Activated CD8-positive, alpha-beta memory T cell treated with anti-CD3 and anti-CD28 coated beads, Interleukin-2, amount 10 ng/mL, durations not matched to agents 7 days and 5 days (primary cell): Measurements from ENCODE around the gene RNPEPL1. TPM values are rescaled to one million over a fixed set of nuclear protein-coding genes. Genes with fewer than 3 reads are reported as not detected.
"Not testable (repeated sequence)": the region's sequence is repeated elsewhere in the genome, so short reads cannot be mapped to it uniquely, and the experiment has no call there.

Source experiments
- ATAC-seq: fragments of 150-1000 bp; cut with Tn5 transposase; one replicate; pipeline ENCODE4 v1.10.0; 2021; ENCODE audit warnings: moderate library complexity
- CTCF ChIA-PET: fragments of 350-600 bp; sonication (Branson Sonifier 250); formaldehyde crosslinking; loops from one replicate; lab custom pipeline; 2021; ENCODE audit warnings: antibody characterized with exemption; lab: Charles Lee
- DNase-seq: peaks from one replicate; pipeline ENCODE4 v3.0.0-alpha.2; 2020
- H3K27ac Mint-ChIP-seq: one replicate; pipeline ENCODE4 v1.8.0; 2021; ENCODE audit warnings: mild to moderate bottlenecking, mixed read lengths
- H3K27me3 Mint-ChIP-seq: one replicate; pipeline ENCODE4 v1.8.0; 2021; ENCODE audit warnings: mixed read lengths
- H3K36me3 Mint-ChIP-seq: one replicate; pipeline ENCODE4 v1.8.0; 2021; ENCODE audit warnings: mild to moderate bottlenecking, mixed read lengths
- H3K4me1 Mint-ChIP-seq: one replicate; pipeline ENCODE4 v1.8.0; 2021; ENCODE audit warnings: mixed read lengths
- H3K4me3 Mint-ChIP-seq: one replicate; pipeline ENCODE4 v1.8.0; 2021; ENCODE audit warnings: mild to moderate bottlenecking, moderate library complexity, mixed read lengths
- H3K9me3 Mint-ChIP-seq: one replicate; pipeline ENCODE4 v1.8.0; 2022; ENCODE audit warnings: low read depth, mixed read lengths
- total RNA-seq, 2 experiments: library from RNA; stranded (reverse); gene quantifications; one replicate each; pipeline ENCODE4 v1.2.3, GENCODE V29; 2021

The RNPEPL1 gene
- total RNA-seq, 2 experiments from 2014 or later, result 101 to 152 TPM

DNA sequence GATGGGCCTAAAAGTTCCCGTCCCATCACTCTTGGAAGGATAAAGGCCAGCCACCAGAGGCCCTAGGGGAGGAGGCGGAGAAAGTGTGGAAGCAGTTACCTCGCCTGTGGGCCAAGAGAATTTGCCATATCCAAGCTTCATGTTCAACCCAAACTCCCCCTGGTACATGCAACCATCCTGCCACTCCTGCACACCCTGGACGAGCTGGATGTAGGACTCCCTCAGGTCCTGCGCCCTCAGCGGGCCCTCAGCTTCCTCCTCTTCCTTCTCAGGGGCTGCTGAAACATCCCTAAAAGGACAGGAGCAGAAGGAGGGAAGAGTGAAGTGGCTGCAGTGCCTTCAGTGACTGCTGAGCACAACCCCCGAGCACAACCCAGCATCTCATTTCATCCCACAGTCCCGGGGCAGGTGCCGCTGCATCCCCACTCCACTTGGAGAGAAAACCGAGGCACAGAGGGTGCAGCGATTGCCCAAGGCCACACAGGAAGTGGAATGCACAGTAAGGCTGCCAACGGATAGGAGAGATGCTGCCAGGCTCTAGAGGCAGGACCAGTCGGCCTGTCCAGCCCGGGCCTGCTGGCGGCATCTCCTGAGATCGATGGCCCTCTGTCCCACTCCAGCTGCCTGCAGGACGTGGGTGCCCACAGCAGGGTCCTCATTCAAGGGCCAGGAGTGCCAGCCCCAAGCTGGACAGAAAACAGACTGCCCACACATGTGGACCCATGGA lies 13.4 kb upstream of the RNPEPL1 start:
- no peak overlapping the region for H3K27ac Mint-ChIP-seq
- peaks cover 7% of the 10 kb centered on the region for H3K9me3 Mint-ChIP-seq
- ATAC-seq (no peak), DNase-seq (no peak)
- H3K4me3 Mint-ChIP-seq, result no peak overlapping the region
- peaks cover 38% of the 10 kb centered on the region for H3K36me3 Mint-ChIP-seq
- H3K27me3 Mint-ChIP-seq, result no peaks in the 10 kb centered on the region
- CTCF ChIA-PET, result interaction anchor here (0.8 kb wide), 1 partner anchor 41 kb away, joined by 3 read pairs; no protein-coding TSS in a partner anchor
- peaks cover 31% of the 10 kb centered on the region for H3K4me1 Mint-ChIP-seq

DNA sequence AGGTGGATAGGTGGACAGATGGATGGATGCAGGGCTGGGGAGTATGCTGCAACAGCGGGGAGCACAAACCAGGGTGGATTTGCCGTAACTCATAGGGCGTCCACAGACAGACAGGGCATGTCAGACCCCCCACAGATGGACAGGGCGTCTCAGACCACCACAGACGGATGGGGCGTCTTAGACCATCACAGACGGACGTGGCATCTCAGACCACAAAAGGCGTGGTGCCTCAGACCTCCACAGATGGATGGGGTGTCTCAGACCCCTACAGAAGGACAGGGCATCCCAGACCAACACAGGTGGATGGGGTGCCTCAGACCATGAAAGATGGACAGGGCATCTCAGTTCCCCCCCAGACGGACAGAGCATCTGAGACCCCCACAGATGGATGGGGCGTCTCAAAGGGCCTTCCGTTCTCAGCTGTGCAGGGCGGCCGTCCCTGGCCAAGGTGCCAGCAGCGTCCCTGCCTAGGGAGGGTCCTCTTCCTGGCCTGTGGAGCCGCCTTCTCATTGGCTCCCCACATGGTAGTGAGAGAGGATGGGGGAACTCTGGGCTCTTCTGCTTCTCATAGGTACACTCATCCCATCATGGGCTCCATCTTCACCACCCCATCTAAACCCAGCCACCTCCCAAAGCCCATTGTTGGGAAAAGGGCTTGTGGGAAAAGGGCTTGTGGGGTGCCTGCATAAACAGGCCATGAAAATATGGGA lies 12.6 kb upstream of the RNPEPL1 start:
- CTCF ChIA-PET, result interaction anchor here (1.9 kb wide), 1 partner anchor 10 kb away, joined by 9 read pairs; no protein-coding TSS in a partner anchor
- Mint-ChIP-seq H3K4me1 (peaks cover 32% of the 10 kb centered on the region), H3K27ac (no peak overlapping the region), H3K9me3 (peaks cover 6% of the 10 kb centered on the region), H3K36me3 (peaks cover 35% of the 10 kb centered on the region), H3K4me3 (no peak overlapping the region), H3K27me3 (no peaks in the 10 kb centered on the region)
- DNase-seq (no peak), ATAC-seq (no peak)

DNA sequence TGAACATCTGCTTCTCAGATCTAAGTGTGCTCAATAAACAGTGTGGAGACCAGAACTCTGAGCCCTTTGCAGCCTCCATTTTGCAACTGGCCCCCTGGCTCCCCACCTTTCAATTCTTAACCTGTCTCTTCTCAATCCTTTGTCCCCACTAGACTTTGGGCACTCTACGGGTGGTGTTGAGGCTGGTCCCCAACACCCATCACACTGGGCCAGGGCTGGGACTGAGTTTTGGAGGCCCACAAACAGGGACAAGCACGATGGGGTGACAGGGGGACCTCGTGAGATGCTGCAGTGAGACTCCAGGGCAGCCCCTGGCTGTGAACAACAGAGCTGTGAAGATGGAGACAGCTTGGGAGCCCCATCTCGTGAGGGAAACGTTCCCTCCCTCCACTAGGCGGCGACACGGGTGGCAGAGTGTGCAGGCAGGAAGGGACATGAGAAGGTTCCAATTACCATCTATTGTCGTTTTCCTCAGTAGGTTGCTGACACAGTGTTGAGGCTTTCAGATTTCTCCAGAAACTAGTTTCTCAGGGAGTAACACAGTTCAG lies 11.7 kb upstream of the RNPEPL1 start:
- peaks cover 29% of the 10 kb centered on the region for H3K36me3 Mint-ChIP-seq
- H3K4me3 Mint-ChIP-seq, result no peak overlapping the region
- peaks cover 4% of the 10 kb centered on the region for H3K9me3 Mint-ChIP-seq
- ATAC-seq (no peak), DNase-seq (peak; percentile 83)
- H3K4me1 Mint-ChIP-seq, result peaks cover 37% of the 10 kb centered on the region
- CTCF ChIA-PET, result interaction anchor here (0.7 to 2.0 kb wide), 6 partner anchors 9 to 174 kb away, joined by 3 to 13 read pairs (median 4); partner anchors contain the start of gene CAPN10
- H3K27me3 Mint-ChIP-seq, result no peaks in the 10 kb centered on the region
- H3K27ac Mint-ChIP-seq, result peak overlapping the region; percentile 37

DNA sequence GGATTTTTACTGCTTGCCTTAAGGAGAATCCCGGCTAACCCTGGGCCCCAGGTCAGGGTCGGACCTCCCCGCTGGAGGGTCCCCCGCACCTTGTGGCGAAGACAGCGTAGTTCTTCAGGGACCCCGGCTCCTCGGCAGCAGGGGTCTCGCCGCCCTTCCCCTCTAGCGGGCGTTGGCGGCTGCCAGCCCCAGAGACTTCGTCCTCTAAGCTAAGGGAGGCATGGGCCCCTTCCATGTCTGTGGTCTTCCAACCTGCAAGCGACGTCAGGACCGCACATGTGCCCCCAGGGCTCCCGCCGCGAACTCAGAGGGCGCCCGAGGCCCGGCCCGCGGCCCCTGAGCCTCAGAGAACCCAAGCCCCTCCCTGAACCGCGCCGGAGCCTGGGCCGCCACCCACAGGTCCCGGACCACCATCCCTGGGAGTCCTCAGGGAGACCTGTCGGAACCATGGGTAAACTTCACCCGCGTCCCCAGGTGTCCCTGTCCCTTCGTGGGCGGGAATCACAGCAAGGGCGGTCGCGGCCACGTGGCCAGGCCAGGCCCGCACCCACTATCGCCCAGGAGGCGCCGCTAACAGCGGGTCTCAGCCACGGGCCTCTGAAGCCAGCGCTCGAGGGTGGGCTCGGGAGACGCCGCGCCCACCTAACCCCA lies 11.1 kb upstream of the RNPEPL1 start:
- Mint-ChIP-seq H3K9me3 (no peaks in the 10 kb centered on the region), H3K4me3 (no peak overlapping the region), H3K27ac (no peak overlapping the region), H3K36me3 (peaks cover 25% of the 10 kb centered on the region), H3K27me3 (no peaks in the 10 kb centered on the region), H3K4me1 (peaks cover 42% of the 10 kb centered on the region)
- DNase-seq (peak; percentile 41), ATAC-seq (no peak)
- CTCF ChIA-PET, result interaction anchor here (0.8 to 2.0 kb wide), 6 partner anchors 9 to 186 kb away, joined by 3 to 13 read pairs (median 4); partner anchors contain the start of gene CAPN10

DNA sequence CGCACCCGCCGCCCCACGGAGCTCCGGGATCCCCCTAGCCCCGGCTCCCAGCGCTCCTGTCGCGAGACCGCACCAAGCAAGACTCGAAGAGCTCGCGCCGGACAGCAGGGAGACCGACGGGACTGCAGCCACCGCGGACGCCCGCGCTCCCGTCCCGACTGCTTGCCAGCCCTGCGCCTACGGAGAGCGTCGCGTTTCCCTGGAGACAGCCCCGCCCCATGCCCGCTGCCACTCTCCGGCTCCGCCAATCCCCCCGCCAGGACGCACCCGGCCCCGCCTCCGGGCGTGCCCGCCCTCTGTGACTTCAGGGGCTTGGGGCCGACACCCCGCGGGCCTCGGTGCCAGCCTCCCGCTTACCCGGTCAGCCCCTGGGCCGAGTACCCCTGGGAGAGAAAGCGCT lies 10.5 kb upstream of the RNPEPL1 start, which contains the start of gene ANKMY1:
Gene ANKMY1, minus strand, starts transcription at position 181 of the 400 bp plus-strand sequence. CDS start 653 bp downstream, outside the sequence.
- DNase-seq (peak; percentile 83), ATAC-seq (peak; percentile 21)
- peak within 1 kb of the TSS; percentile 57 for H3K27ac Mint-ChIP-seq
- H3K27me3 Mint-ChIP-seq, result no peaks in the 10 kb centered on the region
- peak within 1 kb of the TSS; percentile 71 for H3K4me3 Mint-ChIP-seq
- H3K9me3 Mint-ChIP-seq, result no peaks in the 10 kb centered on the region
- peaks cover 29% of the 10 kb centered on the region for H3K36me3 Mint-ChIP-seq
- CTCF ChIA-PET, result interaction anchor here (0.8 to 2.0 kb wide), 6 partner anchors 8 to 186 kb away, joined by 3 to 13 read pairs (median 5); partner anchors contain the start of gene CAPN10
- peaks cover 48% of the 10 kb centered on the region for H3K4me1 Mint-ChIP-seq

DNA sequence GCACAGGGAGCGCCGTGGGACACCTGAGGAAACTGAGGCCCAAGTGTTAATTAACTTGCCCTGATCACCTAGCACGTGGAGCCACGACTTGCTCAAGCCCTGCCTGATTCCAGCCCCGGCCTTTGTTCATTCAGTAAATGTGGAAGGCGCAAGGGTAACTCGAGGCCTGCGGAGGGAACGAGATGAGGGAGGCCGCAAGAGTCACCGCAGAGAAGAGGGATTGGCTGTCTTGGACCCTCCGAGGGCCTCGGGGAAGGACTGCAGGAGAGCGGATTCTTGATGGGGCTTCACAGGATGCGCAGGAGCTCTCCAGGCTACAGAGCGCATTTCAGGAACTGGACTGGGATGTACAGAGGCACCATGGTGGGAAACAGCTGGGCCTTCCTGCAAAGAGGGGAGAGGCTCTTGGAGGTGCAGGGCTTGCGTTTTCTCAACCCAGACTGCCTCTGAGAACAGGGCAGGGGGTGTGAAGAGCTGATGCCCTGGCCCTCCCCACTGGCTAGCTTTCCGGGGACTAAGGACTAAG lies 10.0 kb upstream of the RNPEPL1 start:
- Mint-ChIP-seq H3K4me1 (peaks cover 53% of the 10 kb centered on the region), H3K27me3 (no peaks in the 10 kb centered on the region)
- DNase-seq, result no peak

DNA sequence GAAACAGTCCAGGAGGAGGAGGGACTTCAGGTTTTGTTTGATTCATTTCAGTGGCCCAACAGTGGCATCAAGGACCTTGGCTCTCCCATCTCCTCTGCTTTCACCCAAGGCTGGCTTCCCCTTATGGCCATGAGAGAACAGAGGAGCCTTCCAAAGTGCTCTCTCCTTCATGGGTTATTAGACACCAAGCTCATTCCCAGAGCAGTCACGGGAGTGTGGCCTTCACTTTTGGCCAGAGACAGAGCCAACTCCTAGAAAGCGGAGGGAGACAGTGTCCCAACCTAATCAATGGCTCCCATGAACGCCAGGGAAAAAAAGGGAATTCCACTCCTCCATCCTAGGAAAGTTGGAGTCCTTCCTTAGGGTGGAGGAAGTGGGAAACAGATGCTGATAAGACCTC lies 9.0 kb upstream of the RNPEPL1 start:
- no peak for ATAC-seq
- peaks cover 63% of the 10 kb centered on the region for H3K4me1 Mint-ChIP-seq

More for the DNA sequence above, 10.0 kb upstream of the RNPEPL1 start:
- peaks cover 29% of the 10 kb centered on the region for H3K36me3 Mint-ChIP-seq
- peak overlapping the region; percentile 71 for H3K4me3 Mint-ChIP-seq
- H3K9me3 Mint-ChIP-seq, result no peaks in the 10 kb centered on the region
- H3K27ac Mint-ChIP-seq, result peak overlapping the region; percentile 57
- ATAC-seq, result no peak
- CTCF ChIA-PET, result interaction anchor here (0.8 to 2.0 kb wide), 4 partner anchors 9 to 185 kb away, joined by 3 to 13 read pairs (median 4); partner anchors contain the start of gene CAPN10

GRCh38 chr2:240560084-240560479 lies 8.2 kb upstream of the RNPEPL1 start, which contains the start of gene DUSP28:
Gene DUSP28 (plus strand): TSS chr2:240560357. CDS start chr2:240560685, 328 bp downstream.
- H3K9me3 Mint-ChIP-seq, result no peaks in the 10 kb centered on the region
- ATAC-seq, result peak; percentile 67
- H3K4me3 Mint-ChIP-seq, result peak within 1 kb of the TSS; percentile 85
- H3K27me3 Mint-ChIP-seq, result no peaks in the 10 kb centered on the region
- CTCF ChIA-PET, result interaction anchor here (1.0 to 2.8 kb wide), 6 partner anchors 12 to 62 kb away, joined by 3 to 18 read pairs (median 8); partner anchors contain the start of gene CAPN10
- peaks cover 41% of the 10 kb centered on the region for H3K36me3 Mint-ChIP-seq
- DNase-seq, result peak; percentile 93
- peak within 1 kb of the TSS; percentile 82 for H3K27ac Mint-ChIP-seq
- H3K4me1 Mint-ChIP-seq, result peaks cover 71% of the 10 kb centered on the region

More for the DNA sequence above, 9.0 kb upstream of the RNPEPL1 start:
- peaks cover 36% of the 10 kb centered on the region for H3K36me3 Mint-ChIP-seq
- peak overlapping the region; percentile 71 for H3K4me3 Mint-ChIP-seq
- peak; percentile 41 for DNase-seq
- CTCF ChIA-PET, result interaction anchor here (1.7 kb wide), 1 partner anchor 45 kb away, joined by 6 read pairs; no protein-coding TSS in a partner anchor
- H3K27me3 Mint-ChIP-seq, result no peaks in the 10 kb centered on the region
- H3K27ac Mint-ChIP-seq, result peak overlapping the region; percentile 57
- H3K9me3 Mint-ChIP-seq, result no peaks in the 10 kb centered on the region

- Mint-ChIP-seq H3K4me3 (peak overlapping the region; percentile 85), H3K4me1 (peaks cover 77% of the 10 kb centered on the region), H3K9me3 (no peaks in the 10 kb centered on the region), H3K36me3 (peaks cover 45% of the 10 kb centered on the region), H3K27ac (peak overlapping the region; percentile 82), H3K27me3 (no peaks in the 10 kb centered on the region)
- ATAC-seq (peak; percentile 63), DNase-seq (peak; percentile 100)
- CTCF ChIA-PET, result interaction anchor here (1.0 to 2.8 kb wide), 8 partner anchors 11 to 144 kb away, joined by 3 to 18 read pairs (median 6); partner anchors contain the start of gene CAPN10
Measured at GRCh38 chr2:240560480-240561324, 7.6 kb upstream of the RNPEPL1 start.

DNA sequence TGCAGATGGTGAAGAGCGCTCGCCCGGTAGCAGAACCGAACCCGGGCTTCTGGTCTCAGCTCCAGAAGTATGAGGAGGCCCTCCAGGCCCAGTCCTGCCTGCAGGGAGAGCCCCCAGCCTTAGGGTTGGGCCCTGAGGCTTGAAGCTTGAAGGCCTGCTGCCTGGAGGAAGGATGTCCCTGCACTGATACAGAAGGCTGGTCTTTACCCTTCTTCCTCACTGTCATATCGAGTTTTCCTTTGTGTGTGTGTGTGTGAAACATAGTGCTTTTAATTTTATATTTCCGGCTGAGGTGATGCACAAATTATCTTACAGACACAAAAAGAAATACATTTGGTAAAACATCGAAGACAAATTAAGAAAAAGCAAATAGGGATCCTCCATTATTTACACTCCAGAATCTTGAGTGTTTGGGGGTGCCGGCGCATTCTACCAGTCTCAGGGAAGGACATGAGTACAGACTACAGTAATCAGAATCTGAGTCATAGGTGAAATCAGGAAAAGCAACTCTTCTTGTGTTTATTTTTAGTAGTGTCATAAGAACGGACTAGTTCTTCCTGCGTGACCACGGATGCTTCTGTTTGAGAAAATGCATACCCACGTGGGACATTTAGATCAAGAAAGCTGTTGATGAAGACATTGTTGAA lies 6.8 kb upstream of the RNPEPL1 start:
- ATAC-seq (peak; percentile 1), DNase-seq (peak; percentile 57)
- H3K36me3 Mint-ChIP-seq, result peaks cover 45% of the 10 kb centered on the region
- peak overlapping the region; percentile 80 for H3K27ac Mint-ChIP-seq
- CTCF ChIA-PET, result interaction anchor here (1.0 to 2.8 kb wide), 8 partner anchors 10 to 143 kb away, joined by 3 to 18 read pairs (median 6); partner anchors contain the start of gene CAPN10
- H3K9me3 Mint-ChIP-seq, result no peaks in the 10 kb centered on the region
- no peaks in the 10 kb centered on the region for H3K27me3 Mint-ChIP-seq
- H3K4me1 Mint-ChIP-seq, result peaks cover 79% of the 10 kb centered on the region
- H3K4me3 Mint-ChIP-seq, result peak overlapping the region; percentile 85

DNA sequence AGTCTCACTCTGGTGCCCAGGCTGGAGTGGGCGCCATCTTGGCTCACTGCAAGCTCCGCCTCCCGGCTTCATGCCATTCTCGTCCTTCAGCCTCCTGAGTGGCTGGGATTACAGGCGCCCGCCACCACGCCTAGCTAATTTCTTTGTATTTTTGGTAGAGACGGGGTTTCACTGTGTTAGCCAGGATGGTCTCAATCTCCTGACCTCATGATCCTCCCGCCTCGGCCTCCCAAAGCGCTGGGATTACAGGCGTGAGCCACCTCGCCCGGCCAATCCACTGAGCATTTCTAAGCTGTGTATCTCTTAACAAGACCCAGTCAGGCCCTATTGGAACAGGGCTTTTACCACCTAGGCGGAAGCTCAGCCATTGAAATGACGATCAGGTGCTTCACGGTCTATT lies 5.1 kb upstream of the RNPEPL1 start:
- peak overlapping the region; percentile 27 for H3K4me3 Mint-ChIP-seq
- H3K27me3 Mint-ChIP-seq, H3K9me3 Mint-ChIP-seq, ATAC-seq, H3K27ac Mint-ChIP-seq: not testable (repeated sequence)
- DNase-seq, result peak; percentile 38
- H3K4me1 Mint-ChIP-seq, result peaks cover 74% of the 10 kb centered on the region
- CTCF ChIA-PET, result interaction anchor here (4.8 to 8.2 kb wide), 2 partner anchors 16 to 24 kb away, joined by 82 to 99 read pairs; partner anchors contain the start of gene CAPN10
- peaks cover 43% of the 10 kb centered on the region for H3K36me3 Mint-ChIP-seq
